HG03378 (cell line): ENCODE measurements around the gene APBB2.

Source experiments
- ATAC-seq: cut with Tn5 transposase; IDR thresholded peaks from one replicate; pipeline ENCODE4 v1.9.1; 2021; ENCODE audit warnings: mild to moderate bottlenecking, moderate library complexity; ENCODE audit not compliant: unreplicated experiment

Gene APBB2

GRCh38 chr4:40789771-40790170, 424.6 kb downstream of the APBB2 start:
- ATAC-seq, result no peak

- no peak for ATAC-seq
Measured at GRCh38 chr4:40789031-40789430, 425.3 kb downstream of the APBB2 start.

- no peak for ATAC-seq
Measured at GRCh38 chr4:40788331-40788730, 426.0 kb downstream of the APBB2 start.

GRCh38 chr4:40785727-40786126, 428.6 kb downstream of the APBB2 start:
- no peak for ATAC-seq

GRCh38 chr4:40782876-40783275, 431.5 kb downstream of the APBB2 start:
- no peak for ATAC-seq

- no peak for ATAC-seq
Measured at GRCh38 chr4:40778090-40778489, 436.3 kb downstream of the APBB2 start.

DNA sequence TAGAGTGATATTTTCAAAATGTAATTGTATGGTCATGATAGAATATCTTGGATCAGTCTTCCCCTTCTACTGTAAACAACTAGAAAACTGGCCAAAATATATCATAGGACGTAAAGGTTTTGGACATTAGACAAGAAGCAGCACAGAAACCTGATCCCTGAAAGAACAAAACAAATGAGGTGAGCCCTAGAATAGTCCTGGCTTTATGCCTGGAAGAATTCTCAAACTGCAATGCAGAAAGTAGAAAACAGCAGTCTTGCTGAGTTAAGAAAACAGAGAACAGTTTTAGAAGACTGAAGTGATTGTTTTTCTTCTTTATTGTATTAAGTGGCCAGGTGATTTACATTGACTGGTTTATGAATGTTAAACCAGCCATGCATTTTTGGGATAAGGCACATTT, 445.1 kb downstream of the APBB2 start:
- ATAC-seq, result no peak

GRCh38 chr4:40763228-40763716, 451.1 kb downstream of the APBB2 start:
- peak; percentile 100 for ATAC-seq
